Measurements from ENCODE around the gene CELSR1.

DNA sequence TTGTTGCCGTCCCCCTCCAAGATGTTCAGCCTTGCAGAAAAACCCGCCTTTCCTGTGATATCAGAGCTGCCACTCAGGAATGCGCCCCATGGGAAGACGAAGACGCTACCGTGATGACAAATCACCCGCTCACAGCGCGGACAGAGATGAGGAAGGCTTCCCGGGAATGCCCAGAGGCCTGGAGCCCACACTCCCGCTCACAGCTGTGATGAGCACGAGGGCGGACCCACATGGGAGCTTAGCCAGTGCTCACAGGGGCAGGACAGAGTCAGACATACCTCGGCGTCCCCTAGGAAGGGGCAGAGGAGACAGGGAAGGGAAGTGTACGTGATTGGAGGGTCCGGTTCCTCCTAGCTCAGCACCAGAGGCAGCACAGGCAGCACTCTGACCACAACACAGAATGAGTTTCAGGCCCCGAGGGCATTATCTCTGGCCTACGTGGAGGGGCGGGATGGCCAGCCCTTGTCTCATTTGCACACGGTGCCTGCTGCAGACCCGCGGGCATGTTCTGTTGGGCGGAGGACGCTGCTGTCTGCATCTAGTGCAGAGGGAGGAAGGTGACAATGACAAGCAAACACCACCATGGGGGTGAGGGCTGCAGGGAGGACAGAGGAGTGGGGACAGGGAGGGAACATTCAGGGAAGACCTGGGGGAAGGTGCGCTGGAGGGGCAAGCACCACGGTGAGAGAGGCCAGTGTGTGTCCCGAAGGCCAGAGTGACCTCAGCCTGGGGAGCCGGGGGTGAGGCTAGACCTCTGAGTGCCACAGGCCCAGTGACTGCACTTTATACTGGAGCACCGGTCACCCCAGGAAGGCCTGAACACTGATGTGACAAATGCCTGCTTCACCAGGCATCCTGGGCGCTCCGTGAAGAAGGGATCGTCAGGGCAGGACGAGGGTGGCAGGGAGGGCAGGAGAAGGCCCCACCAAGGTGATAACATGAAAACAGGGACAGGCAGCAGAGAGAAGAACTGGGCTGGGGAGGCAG, 79.6 kb downstream of the CELSR1 start:
- TF ChIP-seq, protein P1, sequence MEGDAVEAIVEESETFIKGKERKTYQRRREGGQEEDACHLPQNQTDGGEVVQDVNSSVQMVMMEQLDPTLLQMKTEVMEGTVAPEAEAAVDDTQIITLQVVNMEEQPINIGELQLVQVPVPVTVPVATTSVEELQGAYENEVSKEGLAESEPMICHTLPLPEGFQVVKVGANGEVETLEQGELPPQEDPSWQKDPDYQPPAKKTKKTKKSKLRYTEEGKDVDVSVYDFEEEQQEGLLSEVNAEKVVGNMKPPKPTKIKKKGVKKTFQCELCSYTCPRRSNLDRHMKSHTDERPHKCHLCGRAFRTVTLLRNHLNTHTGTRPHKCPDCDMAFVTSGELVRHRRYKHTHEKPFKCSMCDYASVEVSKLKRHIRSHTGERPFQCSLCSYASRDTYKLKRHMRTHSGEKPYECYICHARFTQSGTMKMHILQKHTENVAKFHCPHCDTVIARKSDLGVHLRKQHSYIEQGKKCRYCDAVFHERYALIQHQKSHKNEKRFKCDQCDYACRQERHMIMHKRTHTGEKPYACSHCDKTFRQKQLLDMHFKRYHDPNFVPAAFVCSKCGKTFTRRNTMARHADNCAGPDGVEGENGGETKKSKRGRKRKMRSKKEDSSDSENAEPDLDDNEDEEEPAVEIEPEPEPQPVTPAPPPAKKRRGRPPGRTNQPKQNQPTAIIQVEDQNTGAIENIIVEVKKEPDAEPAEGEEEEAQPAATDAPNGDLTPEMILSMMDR (IDR thresholded peaks at IDR 0.05), result no peak
- TF ChIP-seq POLR2A (IDR thresholded peaks at IDR 0.05) (no peak), EP300 (IDR thresholded peaks at IDR 0.05) (no peak)

Data from ovary (tissue), 3 donors.